ENCODE results near the gene TMEM176B.

DNA sequence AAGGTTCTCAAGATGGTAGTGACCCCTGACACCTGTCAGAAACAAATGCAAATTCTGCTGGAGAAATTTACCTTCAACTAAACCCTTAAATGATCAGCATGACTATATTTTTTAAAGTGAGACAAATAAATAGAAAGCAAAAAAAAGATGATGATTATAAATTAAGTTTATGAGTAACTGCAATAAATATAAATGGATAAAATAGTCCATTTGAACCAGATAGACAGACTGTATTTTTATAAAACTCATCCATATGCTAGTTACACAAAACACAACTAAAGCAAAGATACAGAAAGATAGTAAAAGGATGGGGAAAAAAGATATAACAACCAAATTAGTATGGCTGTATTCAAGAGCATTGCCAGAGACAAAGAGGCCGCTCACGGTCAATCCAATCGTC, 6.3 kb upstream of the TMEM176B start:
- TF ChIP-seq CTCF (IDR thresholded peaks at IDR 0.05) (no peak), POLR2A (IDR thresholded peaks at IDR 0.05) (no peak)

Measured in testis (tissue), 2 donors.